ENCODE results near the gene NAA20.
A peak's percentile ranks its signal among the peaks of the same experiment; 100 is the strongest.

NAA20 gene

GRCh38 chr20:20079102-20079784, 62.1 kb downstream of the NAA20 start:
- peak; percentile 13 for DNase-seq

Measured in NCI-H2107 (cell line).